Omental fat pad (tissue), 4 donors: ENCODE data around the gene MRAP. TPM values are rescaled to one million over a fixed set of nuclear protein-coding genes. Genes with fewer than 3 reads are reported as not detected.
"Not testable (repeated sequence)": the region's sequence is repeated elsewhere in the genome, so short reads cannot be mapped to it uniquely, and the experiment has no call there.

Source experiments
- ATAC-seq: fragments of 150-250 bp; one replicate; pipeline ENCODE4 v1.9.1; 2016; ENCODE audit warnings: mild to moderate bottlenecking, moderate library complexity; ENCODE audit not compliant: low FRiP score
- DNase-seq: peaks from one replicate; pipeline ENCODE4 v3.0.0-alpha.2; 2019; ENCODE audit warnings: low spot score
- CTCF ChIP-seq, 3 donors: fragments of 450-650 bp; IDR thresholded peaks; one replicate each; pipeline ENCODE4 v1.5.1; 2016 to 2017; ENCODE audit warnings: antibody characterized with exemption in 3 of 3, mild to moderate bottlenecking in 3 of 3, moderate library complexity in 2 of 3
- total RNA-seq, 4 donors: library from RNA; depleted of rRNA; stranded (reverse); fragments of >200 nt; gene quantifications; one replicate each; pipeline ENCODE4 v1.1.0, GENCODE V29; 2016

Gene MRAP
- total RNA-seq, 4 donors from 2014 or later, result 6.5 to 162 (median 41.3) TPM

DNA sequence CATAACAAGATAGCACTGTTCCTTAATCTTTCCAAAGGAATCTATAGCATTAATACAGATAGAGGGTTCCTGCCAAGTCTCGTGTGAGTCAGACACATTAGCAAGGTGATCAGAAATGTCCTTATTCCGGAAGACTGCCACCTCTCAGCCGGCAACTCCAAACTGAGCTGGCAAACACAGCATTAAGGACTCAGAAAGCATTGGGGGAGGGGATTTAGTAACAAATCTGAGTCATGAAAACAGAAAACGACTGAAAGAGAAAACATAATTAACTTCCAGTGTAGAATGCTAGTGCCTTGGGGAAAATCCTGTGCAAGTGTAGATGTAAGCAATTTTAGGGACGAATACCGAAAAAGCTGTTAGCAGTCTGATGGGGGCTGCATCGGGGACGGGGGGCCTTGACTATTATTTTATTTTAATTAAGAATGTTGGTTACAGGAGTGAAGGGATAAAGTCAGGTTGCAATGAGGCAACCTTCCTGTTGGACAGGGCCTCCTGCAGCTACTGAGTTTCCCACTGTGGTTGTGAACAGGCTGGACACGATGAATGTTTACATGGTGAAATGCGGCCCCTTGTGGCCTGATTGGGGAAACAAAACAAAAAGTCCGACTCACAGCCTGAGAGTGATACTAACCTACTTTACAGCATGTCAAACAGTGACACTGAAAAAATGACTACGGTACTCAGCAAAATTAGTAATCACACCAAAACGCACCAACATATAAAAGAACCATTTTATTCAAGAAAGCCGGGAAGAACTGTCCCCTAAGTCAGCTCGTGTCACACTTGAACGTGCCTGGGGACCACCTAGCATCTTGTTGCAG, 40.5 kb upstream of the MRAP start:
- DNase-seq, result peak; percentile 32

DNA sequence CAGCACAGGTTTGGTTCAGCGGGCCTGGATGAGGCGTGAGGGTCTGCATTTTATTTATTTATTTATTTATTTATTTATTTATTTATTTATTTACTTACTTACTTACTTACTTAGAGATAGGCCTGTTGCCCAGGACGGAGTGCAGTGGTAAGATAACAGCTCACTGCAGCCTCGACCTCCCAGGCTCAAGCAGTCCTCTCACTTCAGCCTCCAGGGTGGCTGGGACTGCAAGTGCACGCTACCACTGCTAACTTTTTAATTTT, 39.9 kb upstream of the MRAP start:
- not testable (repeated sequence) for ATAC-seq, DNase-seq

More for the DNA sequence above, 40.5 kb upstream of the MRAP start:
- ATAC-seq, result peak; percentile 66
- TF ChIP-seq CTCF (IDR thresholded peaks at IDR 0.05), result no peak

GRCh38 chr21:32260130-32260529, 38.5 kb upstream of the MRAP start:
- no peak for TF ChIP-seq CTCF (IDR thresholded peaks at IDR 0.05)
- ATAC-seq (no peak), DNase-seq (no peak)

GRCh38 chr21:32261929-32262328, 36.7 kb upstream of the MRAP start:
- ATAC-seq (no peak), DNase-seq (no peak)
- TF ChIP-seq CTCF (IDR thresholded peaks at IDR 0.05), result no peak

DNA sequence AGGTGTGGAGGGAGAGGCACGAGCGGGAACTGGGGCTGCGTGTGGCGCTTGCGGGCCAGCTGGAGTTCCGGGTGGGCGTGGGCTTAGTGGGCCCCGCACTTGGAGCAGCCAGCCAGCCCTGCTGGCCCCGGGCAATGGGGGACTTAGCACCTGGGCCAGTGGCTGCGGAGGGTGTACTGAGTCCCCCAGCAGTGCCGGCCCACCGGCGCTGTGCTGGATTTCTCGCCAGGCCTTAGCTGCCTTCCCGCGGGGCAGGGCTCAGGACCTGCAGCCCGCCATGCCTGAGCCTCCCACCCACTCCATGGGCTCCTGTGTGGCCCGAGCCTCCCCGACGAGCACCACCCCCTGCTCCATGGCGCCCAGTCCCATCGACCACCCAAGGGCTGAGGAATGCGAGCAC, 33.3 kb upstream of the MRAP start:
- ATAC-seq, DNase-seq: not testable (repeated sequence)

GRCh38 chr21:32270748-32271147, 27.9 kb upstream of the MRAP start:
- no peak for TF ChIP-seq CTCF (IDR thresholded peaks at IDR 0.05)
- no peak for DNase-seq
- ATAC-seq, result no peak

DNA sequence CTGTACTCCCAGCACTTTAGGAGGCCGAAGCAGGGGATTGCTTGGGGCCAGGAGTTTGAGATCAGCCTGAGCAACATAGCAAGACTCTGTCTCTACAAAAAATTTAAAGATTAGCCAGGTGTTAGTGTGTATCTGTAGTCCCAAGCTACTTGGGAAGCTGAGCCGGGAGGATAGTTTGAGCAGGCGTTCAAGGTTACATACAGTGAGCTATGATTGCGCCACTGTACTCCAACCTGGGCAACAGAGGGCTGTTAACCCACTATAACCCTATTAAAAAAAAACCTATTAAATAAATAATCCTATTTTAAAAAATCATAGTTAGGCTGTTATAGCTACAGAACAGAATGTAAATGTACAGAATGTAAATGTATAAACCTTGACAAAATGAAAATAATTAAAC, 22.0 kb upstream of the MRAP start:
- DNase-seq (no peak), ATAC-seq (no peak)
- no peak for TF ChIP-seq CTCF (IDR thresholded peaks at IDR 0.05)

DNA sequence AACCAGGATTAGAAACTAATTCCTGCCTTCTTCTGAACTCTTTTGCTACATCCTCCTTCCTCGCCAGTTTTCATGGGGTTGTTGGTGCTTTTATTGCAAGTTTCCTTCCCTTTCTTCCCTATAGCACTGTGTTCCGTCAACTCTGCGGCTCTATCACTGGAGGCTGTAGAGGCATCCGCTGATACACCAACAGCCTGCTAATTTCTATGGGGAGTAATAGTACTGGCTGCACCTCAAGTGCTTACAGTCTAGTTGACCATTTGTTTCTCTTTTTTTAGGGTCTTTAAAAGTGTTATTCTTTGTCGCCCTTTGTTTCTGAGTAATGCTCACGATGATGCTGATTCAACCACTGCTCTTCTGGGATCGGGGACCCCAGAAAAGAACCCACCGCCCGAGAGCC, 20.6 kb upstream of the MRAP start:
- DNase-seq, result no peak

More for the DNA sequence above, 20.6 kb upstream of the MRAP start:
- no peak for ATAC-seq
- no peak for TF ChIP-seq CTCF (IDR thresholded peaks at IDR 0.05)
